AG04449 (cell line): Measurements from ENCODE around the gene CTNNA3.

Experiments
- CTCF ChIA-PET: fragments of 350-600 bp; formaldehyde crosslinking; extraction: SDS; loops from one replicate; lab custom pipeline; 2021; ENCODE audit warnings: antibody characterized with exemption; lab: Yijun Ruan, JAX
- POLR2A ChIA-PET: fragments of 400-600, 350-600 bp; formaldehyde crosslinking; extraction: SDS; loops from one replicate; lab custom pipeline; 2020; ENCODE audit warnings: antibody characterized with exemption, inconsistent platforms; lab: Yijun Ruan, JAX
- DNase-seq: peaks from one replicate; pipeline ENCODE4 v3.0.0-alpha.2; 2010; ENCODE audit warnings: low read depth, low spot score
- H3K4me3 ChIP-seq: 2 replicates; pipeline ENCODE4 v1.5.1; 2011; ENCODE audit warnings: low read depth, mild to moderate bottlenecking, control low read depth, low read length
- TF ChIP-seq, protein P1 (sequence below): IDR thresholded peaks from one replicate; pipeline ENCODE4 v1.5.1; 2011; ENCODE audit warnings: mild to moderate bottlenecking, moderate library complexity, low read length, control low read depth, inconsistent platforms; ENCODE audit not compliant: insufficient read depth; ENCODE audit errors: missing control alignments

Gene CTNNA3

DNA sequence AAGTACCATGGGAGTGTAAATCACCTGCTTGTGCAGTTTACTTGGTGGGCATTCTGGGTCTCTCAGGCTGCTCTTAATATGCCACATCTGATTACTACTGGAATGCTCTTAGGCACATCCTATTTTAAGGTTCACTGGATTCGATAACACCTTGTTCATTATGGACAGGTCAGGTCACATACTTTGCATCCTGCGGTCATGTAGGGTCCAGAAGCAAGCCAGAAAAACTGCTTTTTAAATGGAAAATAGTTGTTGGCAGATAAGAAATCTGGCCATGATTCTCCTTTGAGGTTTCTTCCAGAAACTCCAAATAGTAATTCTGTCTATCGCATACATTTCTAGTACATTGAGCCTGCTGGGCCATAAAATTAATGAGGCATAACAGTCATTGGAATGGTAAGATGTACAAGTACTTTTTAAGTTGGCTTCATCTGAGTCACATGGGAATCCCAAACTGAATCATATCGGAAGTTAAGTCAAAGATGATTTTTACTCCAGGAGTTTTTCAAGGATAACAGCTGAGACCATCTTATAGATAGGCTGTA, 398.3 kb downstream of the CTNNA3 start:
- CTCF ChIA-PET: no interaction called here
- no peak overlapping the region for H3K4me3 ChIP-seq
- no peak for DNase-seq
- TF ChIP-seq, protein P1, sequence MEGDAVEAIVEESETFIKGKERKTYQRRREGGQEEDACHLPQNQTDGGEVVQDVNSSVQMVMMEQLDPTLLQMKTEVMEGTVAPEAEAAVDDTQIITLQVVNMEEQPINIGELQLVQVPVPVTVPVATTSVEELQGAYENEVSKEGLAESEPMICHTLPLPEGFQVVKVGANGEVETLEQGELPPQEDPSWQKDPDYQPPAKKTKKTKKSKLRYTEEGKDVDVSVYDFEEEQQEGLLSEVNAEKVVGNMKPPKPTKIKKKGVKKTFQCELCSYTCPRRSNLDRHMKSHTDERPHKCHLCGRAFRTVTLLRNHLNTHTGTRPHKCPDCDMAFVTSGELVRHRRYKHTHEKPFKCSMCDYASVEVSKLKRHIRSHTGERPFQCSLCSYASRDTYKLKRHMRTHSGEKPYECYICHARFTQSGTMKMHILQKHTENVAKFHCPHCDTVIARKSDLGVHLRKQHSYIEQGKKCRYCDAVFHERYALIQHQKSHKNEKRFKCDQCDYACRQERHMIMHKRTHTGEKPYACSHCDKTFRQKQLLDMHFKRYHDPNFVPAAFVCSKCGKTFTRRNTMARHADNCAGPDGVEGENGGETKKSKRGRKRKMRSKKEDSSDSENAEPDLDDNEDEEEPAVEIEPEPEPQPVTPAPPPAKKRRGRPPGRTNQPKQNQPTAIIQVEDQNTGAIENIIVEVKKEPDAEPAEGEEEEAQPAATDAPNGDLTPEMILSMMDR: no peak
- POLR2A ChIA-PET: no interaction called here

DNA sequence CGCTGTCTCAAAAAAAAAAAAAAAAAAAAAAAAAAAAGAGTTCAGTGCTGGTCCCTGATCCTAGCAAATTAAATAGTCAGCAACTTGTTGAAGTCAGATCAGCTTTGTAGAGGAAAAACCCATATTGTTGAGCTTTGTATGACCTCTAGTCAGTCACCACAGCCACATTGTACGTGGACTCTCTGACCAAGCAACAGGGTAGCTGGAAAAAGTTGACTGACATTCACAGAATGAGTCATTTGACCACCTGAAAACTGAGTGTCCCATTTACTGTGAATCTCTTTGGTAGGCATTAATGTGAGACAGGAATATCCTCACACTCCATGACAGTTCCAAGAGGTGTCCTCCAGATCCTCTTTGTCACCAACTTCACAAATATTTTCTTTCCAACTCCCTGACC, 399.1 kb downstream of the CTNNA3 start:
- POLR2A ChIA-PET: no interaction called here
- CTCF ChIA-PET: no interaction called here
- no peak for DNase-seq
- TF ChIP-seq, protein P1: no peak
- no peak overlapping the region for H3K4me3 ChIP-seq

DNA sequence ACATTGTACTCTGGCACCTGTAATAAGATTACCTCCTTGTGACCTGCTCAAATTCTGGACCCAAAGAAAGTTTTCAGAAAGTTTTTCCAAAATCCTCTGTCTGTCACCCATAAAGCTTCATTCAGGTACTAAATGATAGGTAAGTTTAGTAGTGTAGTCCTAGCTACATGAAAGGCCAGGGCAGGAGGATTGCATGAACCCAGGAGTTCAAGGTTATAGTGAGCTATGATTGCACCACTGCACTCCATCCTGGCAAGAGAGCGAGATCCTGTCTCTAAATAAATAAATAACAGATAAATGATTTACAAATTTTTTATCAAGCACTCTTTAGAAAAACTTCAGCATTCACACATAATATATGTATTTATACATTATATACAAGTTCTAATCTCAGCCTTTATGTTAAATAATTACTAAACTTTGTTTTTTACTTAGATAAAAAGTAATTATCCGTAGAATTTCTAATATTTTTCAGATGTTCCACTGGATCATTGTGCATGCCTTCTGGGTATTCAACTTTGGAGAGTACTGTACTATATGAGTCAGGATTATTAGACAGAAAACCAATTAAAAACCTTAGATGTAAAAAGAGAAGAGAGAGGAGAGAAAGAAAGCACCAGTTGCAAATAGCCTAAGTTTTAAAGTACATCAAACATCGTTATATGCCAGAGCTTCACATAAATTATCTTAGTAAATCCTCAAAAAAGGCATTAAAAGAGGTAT, 407.1 kb downstream of the CTNNA3 start:
- CTCF ChIA-PET: no interaction called here
- DNase-seq: no peak
- H3K4me3 ChIP-seq: no peak overlapping the region
- TF ChIP-seq, protein P1: no peak
- POLR2A ChIA-PET: no interaction called here

DNA sequence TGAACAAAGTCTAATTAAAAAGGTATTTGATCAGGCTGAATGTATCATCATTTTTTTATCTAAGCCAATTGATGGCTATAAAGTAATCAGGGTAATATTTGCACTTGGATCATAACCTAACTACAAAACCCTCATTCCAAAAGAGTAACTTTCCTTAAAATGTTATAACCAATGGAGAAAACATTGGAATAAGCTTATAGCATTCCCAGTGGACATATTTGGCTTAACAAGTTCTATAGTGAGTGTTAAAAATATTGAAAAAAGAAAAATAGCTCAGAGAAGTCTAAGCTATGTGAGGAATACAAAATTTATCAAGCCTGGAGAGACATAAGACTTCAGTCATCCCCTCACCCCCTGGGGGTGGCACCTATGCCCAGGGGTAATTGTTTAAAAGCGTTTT, 411.4 kb downstream of the CTNNA3 start:
- TF ChIP-seq, protein P1: no peak

DNA sequence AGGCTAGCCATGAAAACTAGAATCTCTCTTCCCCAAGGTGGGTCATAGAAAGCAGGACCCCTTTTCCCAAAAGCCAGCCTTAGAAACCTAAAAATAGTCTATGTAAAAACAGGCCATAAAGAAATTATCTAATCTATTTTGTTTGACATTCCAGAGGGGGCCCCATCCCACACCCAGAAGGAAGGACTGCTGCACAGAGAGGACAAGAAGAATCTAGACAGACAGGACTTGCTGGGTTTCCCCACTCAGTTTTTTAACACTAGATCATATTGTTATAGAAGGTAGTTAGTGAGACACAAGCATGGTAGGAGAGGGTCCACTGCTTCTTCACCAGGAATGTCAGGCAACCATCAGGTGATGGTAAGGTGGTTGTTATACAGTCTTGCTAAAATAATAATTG, 413.1 kb downstream of the CTNNA3 start:
- POLR2A ChIA-PET: no interaction called here
- CTCF ChIA-PET: no interaction called here

More for the DNA sequence above, 411.4 kb downstream of the CTNNA3 start:
- no peak for DNase-seq
- no peak overlapping the region for H3K4me3 ChIP-seq
- CTCF ChIA-PET: no interaction called here
- POLR2A ChIA-PET: interaction anchor here (0.6 kb wide), 1 partner anchor 43 kb away, joined by 3 read pairs; no protein-coding TSS in a partner anchor

DNA sequence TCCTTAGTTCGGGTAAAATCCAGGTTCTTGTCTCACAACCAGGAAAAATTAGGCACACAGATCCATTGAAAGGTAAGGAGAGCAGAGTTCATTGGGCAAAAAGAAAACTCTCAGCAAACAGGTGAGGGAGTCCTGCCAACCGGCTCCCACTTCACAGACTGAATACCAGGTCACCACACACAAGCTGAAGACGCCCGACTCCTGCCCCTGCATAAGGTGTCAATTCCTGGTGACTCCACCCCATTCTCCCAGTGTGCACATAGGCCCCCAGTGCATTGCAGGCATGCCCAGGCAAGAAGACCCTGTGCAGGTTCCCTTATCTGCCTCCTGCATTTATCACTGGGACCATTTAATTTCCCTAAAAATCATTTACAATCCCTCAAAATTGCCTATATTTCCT, 415.6 kb downstream of the CTNNA3 start:
- TF ChIP-seq, protein P1: no peak
- no peak overlapping the region for H3K4me3 ChIP-seq
- CTCF ChIA-PET: no interaction called here
- no peak for DNase-seq
- POLR2A ChIA-PET: no interaction called here

More for the DNA sequence above, 413.1 kb downstream of the CTNNA3 start:
- DNase-seq: no peak
- no peak overlapping the region for H3K4me3 ChIP-seq
- TF ChIP-seq, protein P1: no peak
